HEK293T (cell line): Measurements from ENCODE around the gene PRPS1L1.

Experiments used
- ARNT ChIP-seq: fragments of 450-650 bp; IDR thresholded peaks from 2 replicates; pipeline ENCODE4 v1.6.1; 2017; ENCODE audit warnings: mild to moderate bottlenecking
- BHLHE40 ChIP-seq: fragments of 450-650 bp; IDR thresholded peaks from 2 replicates; pipeline ENCODE4 v1.6.1; 2016; ENCODE audit warnings: mild to moderate bottlenecking, moderate library complexity, borderline replicate concordance
- FOXK2 ChIP-seq: fragments of 450-650 bp; IDR thresholded peaks from 2 replicates; pipeline ENCODE4 v1.6.1; 2016; ENCODE audit warnings: mild to moderate bottlenecking
- SP1 ChIP-seq: fragments of 450-650 bp; IDR thresholded peaks from 2 replicates; pipeline ENCODE4 v1.6.1; 2017

DNA sequence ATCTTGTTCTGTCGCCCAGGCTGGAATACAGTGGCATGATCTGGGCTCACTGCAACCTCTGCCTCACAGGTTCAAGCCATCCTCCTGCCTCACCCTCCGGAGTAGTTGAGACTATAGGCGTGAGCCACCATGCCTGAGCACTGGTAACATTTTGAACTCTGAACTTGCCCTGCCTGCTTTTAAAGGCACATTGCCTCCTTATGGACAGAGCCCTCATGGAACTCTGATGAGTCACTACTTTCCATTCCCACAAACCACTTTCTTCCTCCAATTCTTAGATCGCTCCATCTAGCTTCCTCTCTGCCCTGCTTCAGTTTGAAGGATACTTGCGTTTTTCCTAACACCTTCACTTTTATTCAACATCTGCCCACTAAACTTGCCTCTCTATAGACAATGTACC is 38.1 kb downstream of the PRPS1L1 start:
- TF ChIP-seq BHLHE40 (no peak), SP1 (no peak), ARNT (no peak), FOXK2 (no peak)
